ENCODE results near the gene ZNF697.
A peak's percentile ranks its signal among the peaks of the same experiment; 100 is the strongest.

GRCh38 chr1:119582801-119583200 is 65.3 kb downstream of the ZNF697 start:
- TF ChIP-seq, protein P1, sequence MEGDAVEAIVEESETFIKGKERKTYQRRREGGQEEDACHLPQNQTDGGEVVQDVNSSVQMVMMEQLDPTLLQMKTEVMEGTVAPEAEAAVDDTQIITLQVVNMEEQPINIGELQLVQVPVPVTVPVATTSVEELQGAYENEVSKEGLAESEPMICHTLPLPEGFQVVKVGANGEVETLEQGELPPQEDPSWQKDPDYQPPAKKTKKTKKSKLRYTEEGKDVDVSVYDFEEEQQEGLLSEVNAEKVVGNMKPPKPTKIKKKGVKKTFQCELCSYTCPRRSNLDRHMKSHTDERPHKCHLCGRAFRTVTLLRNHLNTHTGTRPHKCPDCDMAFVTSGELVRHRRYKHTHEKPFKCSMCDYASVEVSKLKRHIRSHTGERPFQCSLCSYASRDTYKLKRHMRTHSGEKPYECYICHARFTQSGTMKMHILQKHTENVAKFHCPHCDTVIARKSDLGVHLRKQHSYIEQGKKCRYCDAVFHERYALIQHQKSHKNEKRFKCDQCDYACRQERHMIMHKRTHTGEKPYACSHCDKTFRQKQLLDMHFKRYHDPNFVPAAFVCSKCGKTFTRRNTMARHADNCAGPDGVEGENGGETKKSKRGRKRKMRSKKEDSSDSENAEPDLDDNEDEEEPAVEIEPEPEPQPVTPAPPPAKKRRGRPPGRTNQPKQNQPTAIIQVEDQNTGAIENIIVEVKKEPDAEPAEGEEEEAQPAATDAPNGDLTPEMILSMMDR (conservative IDR thresholded peaks at IDR 0.05), result peak; percentile 78
- TF ChIP-seq ZFX (IDR thresholded peaks at IDR 0.05), result no peak
